ENCODE results near the gene CTDSP1.

The CTDSP1 gene

GRCh38 chr2:218399391-218400166 is at the start of gene CTDSP1:
TSS of gene CTDSP1 (plus strand) at chr2:218399868. CDS start at chr2:218400091, 223 bp downstream.
- in situ Hi-C loops (cut with MboI; ENCODE audit: low sequenced_read_pairs), result loop anchor here (10.0 to 25.0 kb wide), 2 partner anchors 95 to 438 kb away; partner anchors contain the start of gene PRKAG3

DNA sequence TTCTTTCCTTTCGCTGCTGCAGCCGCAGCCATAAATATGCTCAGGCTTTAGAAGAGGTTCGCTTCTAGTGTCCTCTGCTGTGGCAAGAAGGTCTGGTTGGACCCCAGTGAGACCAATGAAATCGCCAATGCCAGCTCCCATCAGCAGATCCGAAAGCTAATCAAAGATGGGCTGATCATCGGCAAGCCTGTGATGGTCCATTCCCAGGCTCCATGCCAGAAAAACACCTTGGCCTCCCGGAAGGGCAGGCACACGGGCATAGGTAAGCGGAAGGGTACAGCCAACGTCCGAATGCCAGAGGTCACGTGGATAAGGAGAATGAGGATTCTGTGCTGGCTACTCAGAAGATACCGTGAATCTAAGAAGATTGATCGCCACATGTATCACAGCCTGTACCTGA is 45.6 kb upstream of the CTDSP1 start:
- in situ Hi-C loops (cut with MboI; ENCODE audit: low sequenced_read_pairs), result no loop called here

- in situ Hi-C loops (cut with MboI; ENCODE audit: low sequenced_read_pairs), result no loop called here
Observed at GRCh38 chr2:218354850-218355443, 44.7 kb upstream of the CTDSP1 start.

- in situ Hi-C loops (cut with MboI; ENCODE audit: low sequenced_read_pairs), result no loop called here
Observed at GRCh38 chr2:218357236-218358177, 42.2 kb upstream of the CTDSP1 start.

DNA sequence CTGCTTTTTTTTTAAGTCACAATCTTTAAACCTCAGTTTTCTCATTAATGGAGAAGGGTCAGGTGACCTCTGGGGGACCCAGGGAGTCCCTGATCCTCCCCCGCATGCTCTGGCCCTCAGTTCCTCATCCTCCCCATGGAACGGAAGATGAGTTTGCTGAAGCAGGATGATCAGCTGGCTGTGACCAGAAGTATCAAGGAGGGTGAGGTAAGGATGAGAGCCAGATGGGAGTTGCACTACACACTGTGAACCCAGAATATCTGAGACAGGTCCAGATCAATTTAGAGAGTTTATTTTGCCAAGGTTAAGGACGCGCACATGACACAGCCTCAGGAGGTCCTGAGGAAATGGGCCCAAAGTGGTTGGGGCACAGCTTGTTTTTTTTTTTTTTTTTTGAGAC is 39.2 kb upstream of the CTDSP1 start:
- in situ Hi-C loops (cut with MboI; ENCODE audit: low sequenced_read_pairs), result no loop called here

DNA sequence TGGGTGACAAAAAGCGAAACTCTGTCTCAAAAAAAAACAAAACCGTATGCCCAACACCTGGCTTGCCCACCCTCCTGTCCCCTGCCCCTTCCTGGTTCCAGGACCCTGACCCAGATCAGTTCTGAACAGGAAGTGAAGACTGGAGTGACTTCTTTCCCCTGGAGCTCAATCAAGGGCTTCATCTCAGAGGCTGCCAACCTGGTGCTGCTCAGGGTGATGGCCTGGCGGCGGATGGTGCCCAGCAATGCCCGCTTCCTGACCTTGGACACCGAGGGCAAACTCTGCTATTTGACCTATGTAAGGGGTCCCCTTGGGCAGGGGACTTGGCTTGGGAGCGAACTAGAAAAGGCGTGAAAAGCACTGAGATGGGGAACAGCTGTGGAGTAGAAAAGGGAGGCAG is 37.1 kb upstream of the CTDSP1 start:
- in situ Hi-C loops (cut with MboI; ENCODE audit: low sequenced_read_pairs), result no loop called here

DNA sequence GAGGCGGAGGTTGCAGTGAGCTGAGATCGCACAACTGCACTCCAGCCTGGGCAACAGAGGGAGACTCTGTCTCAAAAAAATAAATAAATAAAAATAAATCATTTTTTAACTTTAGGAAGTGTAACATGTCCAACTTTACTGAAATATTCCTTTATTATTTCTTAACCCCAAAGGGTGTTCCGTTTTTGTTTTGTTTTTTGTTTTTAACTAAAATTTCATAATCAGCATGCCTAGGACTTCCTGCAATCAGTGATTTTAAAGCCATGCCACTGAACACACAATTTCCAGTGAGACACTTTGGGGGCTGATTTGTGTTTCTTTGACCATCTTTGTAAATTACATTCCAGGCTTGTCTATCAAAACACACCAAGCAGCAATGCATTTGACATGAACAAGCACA is 35.9 kb upstream of the CTDSP1 start:
- in situ Hi-C loops (cut with MboI; ENCODE audit: low sequenced_read_pairs), result no loop called here

GRCh38 chr2:218364196-218364595 is 35.5 kb upstream of the CTDSP1 start:
- in situ Hi-C loops (cut with MboI; ENCODE audit: low sequenced_read_pairs), result no loop called here

DNA sequence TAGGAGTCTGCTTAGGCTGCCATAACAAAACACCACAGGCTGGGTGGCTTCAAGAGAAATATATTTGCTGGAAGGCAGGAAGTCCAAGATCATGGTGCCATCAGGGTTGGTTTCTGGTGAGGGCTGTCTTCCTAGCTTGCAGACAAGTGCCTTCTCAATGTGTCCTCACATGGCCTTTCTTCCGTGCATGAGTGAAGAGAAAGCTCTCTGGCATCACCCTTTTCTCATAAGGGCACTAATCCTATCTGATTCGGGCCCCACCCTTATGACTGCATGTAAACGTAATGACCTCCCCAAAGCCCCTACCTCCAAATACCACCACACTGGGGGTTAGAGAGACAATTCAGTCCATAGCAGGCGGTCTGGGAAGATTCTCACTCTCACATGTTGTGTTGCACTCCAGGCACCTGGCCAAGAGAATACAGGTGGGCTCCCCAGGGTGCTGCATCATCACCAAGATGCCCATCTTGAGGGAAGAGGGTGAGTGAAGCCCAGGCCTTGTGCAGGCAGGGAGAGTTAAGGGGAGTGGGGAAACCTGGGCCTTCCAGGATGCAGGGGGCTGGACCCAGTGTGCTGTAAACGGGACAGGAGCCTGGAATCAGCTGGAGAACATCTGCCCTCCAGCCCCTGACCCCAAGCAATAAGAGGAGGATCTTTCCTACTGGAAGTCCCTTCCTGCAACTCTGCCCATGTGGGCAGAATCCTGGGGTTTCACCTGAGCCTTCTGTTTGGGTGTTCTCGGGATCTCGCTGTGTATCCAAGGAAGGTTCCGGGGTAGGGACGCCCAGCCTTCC is 32.9 kb upstream of the CTDSP1 start:
- in situ Hi-C loops (cut with MboI; ENCODE audit: low sequenced_read_pairs), result no loop called here

DNA sequence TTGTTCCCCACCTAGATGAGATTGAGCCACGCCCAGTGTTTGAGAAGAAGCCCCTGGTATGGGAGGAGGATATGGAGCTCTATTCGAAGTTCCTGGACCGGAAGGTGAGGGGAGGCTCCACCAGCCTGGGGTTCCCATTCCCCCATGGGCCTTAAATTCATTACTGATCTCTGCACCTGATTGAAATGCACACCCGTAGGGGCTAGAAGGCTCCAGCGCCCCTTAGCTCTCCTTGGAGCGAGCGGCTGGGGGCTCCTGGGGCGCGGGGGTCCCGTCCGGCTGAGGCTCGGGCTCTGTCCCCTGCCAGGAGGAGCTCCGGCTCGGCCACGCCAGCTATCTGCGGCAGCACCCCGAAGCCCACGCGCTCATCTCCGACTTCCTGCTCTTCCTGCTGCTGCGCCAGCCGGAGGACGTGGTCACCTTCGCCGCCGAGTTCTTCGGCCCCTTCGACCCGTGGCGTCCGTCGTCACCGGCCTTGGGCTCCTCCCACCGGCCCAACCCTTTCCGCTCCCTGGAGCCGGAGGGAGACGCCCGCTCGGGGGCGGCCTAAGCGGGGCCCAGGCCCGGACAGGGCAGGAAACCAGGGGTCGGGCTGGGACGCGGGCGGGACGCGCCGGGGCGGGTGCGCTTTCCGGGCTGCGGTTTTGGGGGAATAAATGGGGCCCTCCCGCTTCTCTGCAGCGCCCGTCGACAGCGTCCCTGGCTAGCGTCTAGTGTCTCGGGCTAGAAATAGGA is 32.1 kb upstream of the CTDSP1 start:
- in situ Hi-C loops (cut with MboI; ENCODE audit: low sequenced_read_pairs), result no loop called here

- in situ Hi-C loops (cut with MboI; ENCODE audit: low sequenced_read_pairs), result no loop called here
Observed at GRCh38 chr2:218368150-218368528, 31.5 kb upstream of the CTDSP1 start.

- in situ Hi-C loops (cut with MboI; ENCODE audit: low sequenced_read_pairs), result no loop called here
Observed at GRCh38 chr2:218368621-218369153, 31.0 kb upstream of the CTDSP1 start.

- in situ Hi-C loops (cut with MboI; ENCODE audit: low sequenced_read_pairs), result no loop called here
Observed at GRCh38 chr2:218369330-218369729, 30.3 kb upstream of the CTDSP1 start.

- in situ Hi-C loops (cut with MboI; ENCODE audit: low sequenced_read_pairs), result no loop called here
Observed at GRCh38 chr2:218370410-218371063, 29.1 kb upstream of the CTDSP1 start.

DNA sequence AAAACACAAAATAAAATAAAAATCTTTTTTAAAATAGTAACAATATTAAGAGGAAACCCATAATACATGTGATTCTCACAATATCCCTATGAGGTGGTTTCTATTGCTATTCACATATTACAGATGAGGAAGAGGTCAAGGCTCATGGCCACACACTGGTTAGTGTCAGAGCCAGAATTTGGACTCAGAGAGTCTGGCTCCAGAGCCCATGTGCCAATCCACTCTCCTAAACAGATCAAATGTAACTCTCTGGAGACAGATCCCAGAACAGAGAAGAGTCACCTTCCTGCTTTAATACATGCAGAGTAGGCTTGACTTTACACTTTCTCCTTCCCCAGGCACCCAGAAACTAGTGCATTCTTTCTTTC is 27.7 kb upstream of the CTDSP1 start:
- in situ Hi-C loops (cut with MboI; ENCODE audit: low sequenced_read_pairs), result no loop called here

DNA sequence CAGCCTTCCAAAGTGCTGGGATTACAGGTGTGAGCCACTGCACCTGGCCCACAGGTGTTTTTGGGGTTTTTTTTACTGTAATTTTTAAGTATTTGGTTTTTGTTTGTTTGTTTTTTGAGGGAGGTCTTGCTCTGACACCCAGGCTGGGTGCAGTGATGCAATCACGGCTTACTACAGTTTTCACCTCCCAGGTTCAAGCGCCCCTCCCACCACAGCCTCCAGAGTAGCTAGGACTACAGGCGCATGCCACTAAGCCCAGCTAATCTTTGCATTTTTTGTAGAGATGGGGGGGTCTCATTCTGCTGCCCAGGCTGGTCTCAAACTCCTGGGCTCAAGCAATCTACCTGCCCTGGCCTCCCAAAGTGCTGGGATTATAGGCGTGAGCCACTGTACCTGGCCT is 24.9 kb upstream of the CTDSP1 start:
- in situ Hi-C loops (cut with MboI; ENCODE audit: low sequenced_read_pairs), result no loop called here

GRCh38 chr2:218375212-218375611 is 24.5 kb upstream of the CTDSP1 start:
- in situ Hi-C loops (cut with MboI; ENCODE audit: low sequenced_read_pairs), result no loop called here

DNA sequence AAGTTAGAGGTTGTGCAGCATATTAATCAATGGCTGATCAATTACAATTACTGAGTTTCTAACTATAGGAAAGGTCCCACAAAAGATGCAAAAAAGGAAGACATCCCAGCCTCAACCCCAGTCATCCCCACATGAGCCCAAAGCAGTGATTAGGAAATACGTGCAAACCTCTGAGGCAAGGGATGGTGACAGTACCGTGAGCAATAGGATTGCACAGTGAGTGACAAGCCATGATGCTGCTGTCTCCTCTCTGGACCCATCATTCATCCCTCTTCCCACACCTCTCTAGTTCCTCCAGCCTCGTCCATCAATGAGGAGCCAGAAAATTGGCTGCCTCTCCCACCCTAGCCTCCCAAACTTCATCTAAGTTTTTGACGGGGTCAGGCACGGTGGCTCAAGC is 21.6 kb upstream of the CTDSP1 start:
- in situ Hi-C loops (cut with MboI; ENCODE audit: low sequenced_read_pairs), result no loop called here

GRCh38 chr2:218381916-218382366 is 17.7 kb upstream of the CTDSP1 start, which contains the start of gene SLC11A1:
TSS of gene SLC11A1 (plus strand) at chr2:218382273. CDS start at chr2:218382369, 96 bp downstream.
- in situ Hi-C loops (cut with MboI; ENCODE audit: low sequenced_read_pairs), result no loop called here

All from HL-60/S4 treated with retinoic acid at 250 ng/mL for 4 days and 3 days (cell line).